GM21447 (cell line): ENCODE results near the gene NCS1.
"Not testable (repeated sequence)": the region's sequence is repeated elsewhere in the genome, so short reads cannot be mapped to it uniquely, and the experiment has no call there.

Source experiments
- ATAC-seq: cut with Tn5 transposase; IDR thresholded peaks from one replicate; pipeline ENCODE4 v1.9.1; 2021; ENCODE audit not compliant: unreplicated experiment

Gene NCS1

GRCh38 chr9:130259044-130259443 is 86.8 kb downstream of the NCS1 start:
- no peak for ATAC-seq

DNA sequence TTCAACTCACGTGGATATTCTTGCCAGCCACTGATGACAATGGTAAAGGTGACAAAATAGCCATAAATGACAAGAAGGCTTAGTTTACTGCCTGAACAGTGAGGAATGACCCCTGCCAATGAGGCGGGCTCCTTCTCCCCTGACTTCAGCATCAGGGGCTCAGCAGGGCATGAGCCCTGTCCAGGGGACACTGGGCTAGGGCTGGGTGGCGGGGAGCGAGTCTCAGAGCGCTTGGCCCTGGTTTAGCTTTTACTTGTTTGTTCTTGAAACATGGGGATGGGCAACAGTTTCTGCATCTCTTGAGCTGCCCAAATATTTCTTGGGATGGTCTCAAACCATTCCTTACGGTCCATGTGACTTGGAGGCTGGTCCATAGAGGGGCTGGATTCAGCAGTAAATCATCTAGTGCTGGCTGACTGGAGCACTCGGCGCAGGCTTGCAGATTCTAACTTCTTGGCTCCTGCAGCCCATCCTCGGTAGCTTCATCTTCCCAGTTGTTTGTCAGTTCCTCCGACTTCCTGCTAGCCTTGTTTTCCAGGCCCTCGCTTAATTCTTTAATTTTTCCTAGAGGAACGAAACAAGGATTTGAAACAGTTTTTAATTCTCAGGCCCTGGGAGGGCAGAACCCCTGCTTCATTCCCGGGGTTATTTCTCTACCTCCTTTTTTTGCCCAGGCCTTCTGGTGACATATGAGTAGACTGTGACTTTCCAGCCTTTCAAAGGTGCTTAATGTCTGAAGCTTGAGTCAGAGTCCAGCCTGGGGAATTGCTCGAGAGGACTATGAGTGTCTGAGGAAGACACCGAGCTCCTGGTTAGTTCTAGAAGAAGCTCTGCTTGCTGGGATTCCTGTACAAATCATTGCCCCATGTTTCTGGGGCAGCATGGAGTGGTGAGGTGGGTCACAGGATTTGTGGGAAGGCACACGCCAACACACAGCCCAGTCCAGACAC is 88.9 kb downstream of the NCS1 start:
- ATAC-seq = no peak

DNA sequence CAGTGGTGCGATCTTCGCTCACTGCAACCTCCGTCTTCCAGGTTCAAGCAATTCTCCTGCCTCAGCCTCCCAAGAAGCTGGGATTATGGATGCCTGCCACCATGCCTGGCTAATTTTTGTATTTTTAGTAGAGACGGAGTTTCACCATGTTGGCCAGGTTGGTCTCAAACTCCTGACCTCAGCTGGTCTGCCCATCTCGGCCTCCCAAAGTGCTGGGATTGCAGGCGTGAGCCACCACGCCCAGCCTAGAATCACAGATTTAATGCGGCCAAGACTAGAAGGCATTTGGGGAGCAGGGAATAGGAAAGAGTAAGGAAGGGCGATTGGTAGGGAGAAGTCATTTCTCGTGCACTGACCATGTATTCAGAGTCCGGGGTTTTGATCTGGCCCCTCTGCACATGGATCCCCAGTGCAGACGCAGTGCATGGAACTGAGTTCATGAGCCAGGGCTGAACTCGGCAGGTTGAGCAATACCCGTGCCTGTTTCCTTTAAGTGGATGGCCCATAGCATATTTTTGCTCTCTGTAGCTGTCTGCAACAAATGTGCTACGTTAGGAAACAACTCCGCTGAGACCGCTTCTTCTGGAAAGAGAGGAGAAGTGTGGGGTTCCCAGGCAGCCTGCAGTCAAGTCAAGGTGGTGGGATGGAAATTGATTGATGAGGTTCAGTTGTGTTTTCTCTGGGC is 90.0 kb downstream of the NCS1 start:
- ATAC-seq = no peak

- ATAC-seq = no peak
Observed at GRCh38 chr9:130262771-130263170, 90.6 kb downstream of the NCS1 start.

- ATAC-seq = no peak
Observed at GRCh38 chr9:130263601-130264413, 91.6 kb downstream of the NCS1 start.

GRCh38 chr9:130264414-130265350 is 92.5 kb downstream of the NCS1 start:
- no peak for ATAC-seq

- no peak for ATAC-seq
Observed at GRCh38 chr9:130265431-130266235, 93.4 kb downstream of the NCS1 start, which contains the start of gene HMCN2. Gene HMCN2 (plus strand): TSS chr9:130265760. CDS start chr9:130265879, 119 bp downstream.

DNA sequence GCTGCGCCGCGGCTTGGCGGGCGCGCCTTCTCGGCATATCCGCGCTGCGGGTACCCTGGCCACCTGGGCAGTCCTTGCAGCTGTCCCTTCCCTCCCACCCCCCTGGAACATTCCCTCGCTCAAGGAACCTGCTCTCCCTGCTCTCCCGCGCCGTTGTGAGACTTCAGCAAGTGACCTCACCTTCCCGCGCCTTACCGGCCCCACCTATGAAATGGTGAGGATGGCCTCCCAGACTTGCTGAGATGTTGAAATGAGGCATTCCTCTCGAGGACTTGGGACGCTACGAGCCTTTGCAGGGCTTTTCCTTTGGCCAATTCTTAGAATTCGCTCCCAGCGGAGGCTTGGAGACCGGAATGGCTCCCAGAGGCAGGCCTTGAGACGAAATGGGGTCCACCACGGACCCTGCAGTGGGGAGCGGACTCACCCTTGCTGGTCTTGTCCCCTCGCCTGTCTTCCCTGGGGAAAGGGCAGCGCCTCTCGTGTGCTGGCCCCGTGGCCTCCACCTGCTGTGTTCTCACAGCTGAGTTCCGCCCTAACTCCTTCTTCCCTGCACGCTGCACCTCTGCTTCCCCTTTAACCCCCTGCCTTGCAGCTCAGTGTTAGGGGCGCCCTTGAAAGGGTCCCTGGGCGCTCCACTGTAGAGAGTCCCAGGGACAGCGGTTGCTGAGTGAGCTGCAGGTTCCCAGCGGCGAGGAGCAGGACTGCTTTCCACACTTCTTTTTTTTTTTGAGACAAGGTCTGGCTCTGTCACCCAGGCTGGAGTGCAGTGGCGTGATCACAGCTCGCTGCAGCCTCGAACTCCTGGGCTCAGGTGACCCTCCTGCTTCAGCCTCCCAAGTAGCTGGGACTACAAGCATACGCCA is 94.3 kb downstream of the NCS1 start:
- ATAC-seq = no peak

- ATAC-seq = no peak
Observed at GRCh38 chr9:130267930-130268329, 95.7 kb downstream of the NCS1 start.

DNA sequence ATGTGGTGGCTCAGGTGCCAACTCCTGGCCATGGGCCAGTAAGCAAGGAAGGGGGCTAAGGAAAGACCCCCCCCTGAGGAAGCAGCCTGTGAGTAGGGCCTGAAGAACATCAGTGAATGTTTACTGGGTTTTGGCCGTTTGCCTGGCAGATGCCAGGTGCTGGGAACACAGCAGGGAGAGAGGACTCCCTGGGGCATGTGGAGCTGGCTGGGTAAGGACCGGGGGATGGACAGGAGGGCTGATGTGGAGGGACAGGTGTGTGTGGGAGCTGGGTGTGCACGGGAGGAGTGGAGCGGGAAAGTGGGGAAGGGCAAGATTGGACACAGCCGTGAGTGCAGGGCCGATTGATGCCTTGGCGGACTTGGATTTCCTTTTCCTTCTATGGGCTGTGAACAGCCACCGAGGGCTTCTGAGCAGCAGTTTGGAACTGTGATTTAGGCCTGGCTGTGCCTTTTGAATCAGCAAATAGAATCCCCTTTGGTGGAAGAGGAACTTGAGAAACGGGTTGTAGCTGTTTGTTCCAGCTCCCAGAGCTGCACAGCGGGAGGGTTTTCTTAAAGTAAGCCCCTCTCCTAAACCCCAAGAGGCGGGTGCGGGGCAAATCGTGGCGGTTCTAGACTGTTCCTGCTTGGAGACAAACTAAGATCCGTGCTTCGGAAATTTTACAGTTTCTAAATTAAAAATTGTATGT is 96.5 kb downstream of the NCS1 start:
- no peak for ATAC-seq

DNA sequence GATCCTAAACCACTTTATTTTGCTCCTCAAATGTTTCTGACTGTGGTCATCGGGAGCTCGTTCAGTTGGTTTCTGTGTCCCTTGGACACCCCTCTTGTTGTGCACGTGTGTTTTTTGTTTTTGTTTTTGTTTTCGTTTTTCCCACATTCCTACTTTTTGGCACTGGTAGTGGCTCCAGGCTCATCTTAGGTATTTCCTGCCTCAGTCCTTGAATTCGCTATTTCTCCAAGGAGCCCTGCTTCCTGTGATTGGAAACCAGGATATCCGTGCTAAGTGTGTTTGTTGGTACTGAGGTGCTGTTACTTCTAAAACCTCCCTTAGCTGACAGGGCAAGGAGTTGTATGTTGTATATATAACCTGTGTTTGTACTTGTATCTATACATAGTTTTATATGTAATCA is 99.3 kb downstream of the NCS1 start:
- no peak for ATAC-seq

DNA sequence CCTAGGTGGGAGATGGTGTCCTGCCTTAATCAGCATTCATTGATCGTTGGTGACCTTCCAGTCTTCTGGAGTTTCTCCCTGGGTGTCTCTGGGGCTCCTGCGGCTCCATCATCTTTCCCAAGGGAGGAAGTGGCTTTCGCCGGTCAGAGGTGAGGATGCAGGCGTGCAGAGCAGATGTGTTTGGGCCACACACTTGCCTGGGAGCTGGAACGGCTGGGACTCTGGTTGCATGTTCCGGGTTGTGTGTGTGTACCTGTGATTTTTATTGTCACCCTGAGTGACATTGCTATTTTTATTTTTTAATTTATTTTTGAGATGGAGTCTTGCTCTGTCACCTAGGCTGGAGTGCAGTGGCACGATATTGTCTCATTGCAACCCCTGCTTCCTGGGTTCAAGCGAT is 103.0 kb downstream of the NCS1 start:
- ATAC-seq = no peak

GRCh38 chr9:130276121-130276520 is 103.9 kb downstream of the NCS1 start:
- ATAC-seq = no peak

GRCh38 chr9:130276955-130277354 is 104.8 kb downstream of the NCS1 start:
- no peak for ATAC-seq

DNA sequence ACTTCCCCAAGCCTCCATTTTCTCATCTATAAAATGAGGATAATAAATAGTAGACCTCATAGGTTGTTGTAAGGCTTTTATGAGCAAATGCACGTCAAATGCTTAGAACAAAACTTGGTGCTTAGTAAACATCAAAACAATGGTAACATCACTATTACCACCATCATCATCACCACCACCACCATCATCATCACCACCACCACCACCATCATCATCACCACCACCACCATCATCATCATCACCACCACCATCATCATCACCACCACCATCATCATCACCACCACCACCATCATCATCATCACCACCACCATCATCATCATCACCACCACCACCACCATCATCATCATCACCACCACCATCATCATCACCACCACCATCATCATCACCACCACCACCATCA is 105.3 kb downstream of the NCS1 start:
- ATAC-seq = not testable (repeated sequence)

GRCh38 chr9:130283539-130284248 is 111.5 kb downstream of the NCS1 start:
- ATAC-seq = no peak

- no peak for ATAC-seq
Observed at GRCh38 chr9:130284249-130284625, 112.0 kb downstream of the NCS1 start.
